GM20431 (cell line): ENCODE results near the gene GALNT2.

ENCODE experiments used
- in situ Hi-C: fragments of 300-500 bp; cut with MseI, MboI; formaldehyde crosslinking; loops from one replicate; pipeline ENCODE4 v1.15.0; 2020; ENCODE audit warnings: low sequenced_read_pairs; ENCODE audit not compliant: unreplicated experiment

The GALNT2 gene

GRCh38 chr1:230300322-230301301 is 233.6 kb downstream of the GALNT2 start:
- in situ Hi-C loops, result loop anchor here (25.0 kb wide), 1 partner anchor 638 kb away; no protein-coding TSS in a partner anchor

GRCh38 chr1:230301322-230301721 is 234.3 kb downstream of the GALNT2 start:
- in situ Hi-C loops, result loop anchor here (25.0 kb wide), 1 partner anchor 639 kb away; no protein-coding TSS in a partner anchor

GRCh38 chr1:230301822-230302221 is 234.8 kb downstream of the GALNT2 start:
- in situ Hi-C loops, result loop anchor here (25.0 kb wide), 1 partner anchor 640 kb away; no protein-coding TSS in a partner anchor

- in situ Hi-C loops, result loop anchor here (25.0 kb wide), 1 partner anchor 641 kb away; no protein-coding TSS in a partner anchor
These were observed 236.0 kb downstream of the GALNT2 start for GRCh38 chr1:230303069-230303468.

- in situ Hi-C loops, result loop anchor here (25.0 kb wide), 1 partner anchor 642 kb away; no protein-coding TSS in a partner anchor
These were observed 236.8 kb downstream of the GALNT2 start for GRCh38 chr1:230303822-230304221.

GRCh38 chr1:230306169-230306568 is 239.1 kb downstream of the GALNT2 start:
- in situ Hi-C loops, result loop anchor here (25.0 kb wide), 1 partner anchor 644 kb away; no protein-coding TSS in a partner anchor

- in situ Hi-C loops, result loop anchor here (25.0 kb wide), 1 partner anchor 645 kb away; no protein-coding TSS in a partner anchor
These were observed 240.2 kb downstream of the GALNT2 start for GRCh38 chr1:230307213-230307612.

GRCh38 chr1:230308039-230308438 is 241.0 kb downstream of the GALNT2 start:
- in situ Hi-C loops, result loop anchor here (25.0 kb wide), 1 partner anchor 646 kb away; no protein-coding TSS in a partner anchor

GRCh38 chr1:230308821-230309220 is 241.8 kb downstream of the GALNT2 start:
- in situ Hi-C loops, result loop anchor here (25.0 kb wide), 1 partner anchor 647 kb away; no protein-coding TSS in a partner anchor

- in situ Hi-C loops, result loop anchor here (25.0 kb wide), 1 partner anchor 647 kb away; no protein-coding TSS in a partner anchor
These were observed 242.7 kb downstream of the GALNT2 start for GRCh38 chr1:230309646-230310177.

GRCh38 chr1:230310381-230311163 is 243.5 kb downstream of the GALNT2 start:
- in situ Hi-C loops, result loop anchor here (25.0 kb wide), 1 partner anchor 648 kb away; no protein-coding TSS in a partner anchor

- in situ Hi-C loops, result loop anchor here (25.0 kb wide), 1 partner anchor 650 kb away; no protein-coding TSS in a partner anchor
These were observed 245.6 kb downstream of the GALNT2 start for GRCh38 chr1:230312676-230313075.

- in situ Hi-C loops, result loop anchor here (25.0 kb wide), 1 partner anchor 651 kb away; no protein-coding TSS in a partner anchor
These were observed 246.6 kb downstream of the GALNT2 start for GRCh38 chr1:230313453-230314141.

GRCh38 chr1:230314142-230314470 is 247.1 kb downstream of the GALNT2 start:
- in situ Hi-C loops, result loop anchor here (25.0 kb wide), 1 partner anchor 652 kb away; no protein-coding TSS in a partner anchor

- in situ Hi-C loops, result loop anchor here (25.0 kb wide), 1 partner anchor 653 kb away; no protein-coding TSS in a partner anchor
These were observed 248.1 kb downstream of the GALNT2 start for GRCh38 chr1:230315099-230315498.

- in situ Hi-C loops, result loop anchor here (25.0 kb wide), 1 partner anchor 655 kb away; no protein-coding TSS in a partner anchor
These were observed 250.1 kb downstream of the GALNT2 start for GRCh38 chr1:230316864-230317745.

- in situ Hi-C loops, result loop anchor here (25.0 kb wide), 1 partner anchor 656 kb away; no protein-coding TSS in a partner anchor
These were observed 251.1 kb downstream of the GALNT2 start for GRCh38 chr1:230317823-230318819.
